CD14-positive monocyte (primary cell): ENCODE results near the gene IL6R. TPM values are rescaled to one million over a fixed set of nuclear protein-coding genes. Genes with fewer than 3 reads are reported as not detected.

Experiments used
- DNase-seq, 3 donors: peaks; one replicate each; pipeline ENCODE4 v3.0.0-alpha.2; 2011 to 2022
- H2AFZ ChIP-seq: 2 replicates; pipeline ENCODE4 v1.6.0; 2012; ENCODE audit warnings: mild to moderate bottlenecking, low read depth, low read length, inconsistent platforms; ENCODE audit not compliant: insufficient read depth, poor library complexity, severe bottlenecking
- H3K27ac ChIP-seq, 2 donors: 1 replicate in 1 of 2; 2 replicates in 1 of 2; pipeline ENCODE4 v1.5.1; 2012 to 2013; ENCODE audit warnings: low read length in 2 of 2, control low read depth in 1 of 2, inconsistent platforms in 1 of 2, low read depth in 1 of 2, mild to moderate bottlenecking in 1 of 2
- H3K27me3 ChIP-seq, 2 donors: one replicate each; pipeline versions ENCODE4 v1.6.0 to v1.6.1; 2011 to 2013; ENCODE audit warnings: low read length in 2 of 2; ENCODE audit not compliant: control insufficient read depth in 2 of 2, insufficient read depth in 2 of 2
- H3K36me3 ChIP-seq, 2 donors: replicated peaks in 1 of 2; 1 replicate in 1 of 2; 2 replicates in 1 of 2; pipeline versions ENCODE4 v1.5.1 to v1.6.1; 2012 to 2013; ENCODE audit warnings: low read length in 2 of 2, control low read depth in 1 of 2, inconsistent platforms in 1 of 2, mild to moderate bottlenecking in 1 of 2; ENCODE audit not compliant: insufficient read depth in 2 of 2, control insufficient read depth in 1 of 2
- H3K4me1 ChIP-seq, 2 donors: 1 replicate in 1 of 2; 2 replicates in 1 of 2; pipeline versions ENCODE4 v1.5.1 to v1.6.1; 2012 to 2013; ENCODE audit warnings: low read length in 2 of 2, control low read depth in 1 of 2, inconsistent platforms in 1 of 2, mild to moderate bottlenecking in 1 of 2, moderate library complexity in 1 of 2; ENCODE audit not compliant: insufficient read depth in 2 of 2, control insufficient read depth in 1 of 2
- H3K4me2 ChIP-seq: replicated peaks from 2 replicates; pipeline ENCODE3; 2012; ENCODE audit warnings: low read length, moderate library complexity, mild to moderate bottlenecking; ENCODE audit not compliant: poor library complexity, severe bottlenecking; ENCODE audit errors: extremely low read depth
- H3K4me3 ChIP-seq, 3 experiments: fragments of 200-600 bp in 1 of 3; sonication (generic) in 1 of 3; replicated peaks in 1 of 3; 1 replicate in 2 of 3; 2 replicates in 1 of 3; pipeline ENCODE4 v1.5.1; 2011 to 2013; ENCODE audit warnings: low read length in 3 of 3, mild to moderate bottlenecking in 3 of 3, control low read depth in 2 of 3, low read depth in 2 of 3, inconsistent platforms in 1 of 3, moderate library complexity in 1 of 3
- H3K79me2 ChIP-seq: 2 replicates; pipeline ENCODE4 v1.6.0; 2012; ENCODE audit warnings: mild to moderate bottlenecking, control low read depth, inconsistent platforms, low read length, moderate library complexity; ENCODE audit not compliant: insufficient read depth
- H3K9ac ChIP-seq: 2 replicates; pipeline ENCODE4 v1.6.0; 2017; ENCODE audit warnings: low read length, mild to moderate bottlenecking; ENCODE audit not compliant: insufficient read depth, poor library complexity, severe bottlenecking
- H3K9me3 ChIP-seq, 2 donors: replicated peaks in 1 of 2; 1 replicate in 1 of 2; 2 replicates in 1 of 2; pipeline versions ENCODE4 v1.5.1 to v1.6.1; 2012 to 2013; ENCODE audit warnings: low read length in 2 of 2, control low read depth in 1 of 2; ENCODE audit not compliant: control insufficient read depth in 1 of 2, insufficient read depth in 1 of 2
- H4K20me1 ChIP-seq: 2 replicates; pipeline ENCODE4 v1.6.0; 2012; ENCODE audit warnings: mild to moderate bottlenecking, low read length, control low read depth, moderate library complexity; ENCODE audit not compliant: insufficient read depth
- H3K27ac Mint-ChIP-seq, 7 donors: one replicate each; pipeline ENCODE4 v1.8.0; 2020; ENCODE audit warnings: mild to moderate bottlenecking in 7 of 7, mixed read lengths in 7 of 7, moderate library complexity in 6 of 7, inconsistent platforms in 2 of 7
- H3K27me3 Mint-ChIP-seq, 3 donors: one replicate each; pipeline ENCODE4 v1.8.0; 2021 to 2022; ENCODE audit warnings: low read depth in 3 of 3, mild to moderate bottlenecking in 3 of 3, mixed read lengths in 3 of 3, moderate library complexity in 3 of 3, inconsistent platforms in 1 of 3
- H3K36me3 Mint-ChIP-seq, 2 donors: one replicate each; pipeline ENCODE4 v1.8.0; 2020; ENCODE audit warnings: mixed read lengths in 2 of 2, inconsistent platforms in 1 of 2, mild to moderate bottlenecking in 1 of 2
- H3K4me1 Mint-ChIP-seq: one replicate; pipeline ENCODE4 v1.8.0; 2020; ENCODE audit warnings: mild to moderate bottlenecking, mixed read lengths
- H3K4me3 Mint-ChIP-seq, 2 donors: one replicate each; pipeline ENCODE4 v1.8.0; 2020; ENCODE audit warnings: mild to moderate bottlenecking in 2 of 2, mixed read lengths in 2 of 2, moderate library complexity in 1 of 2
- H3K9me3 Mint-ChIP-seq, 7 donors: one replicate each; pipeline ENCODE4 v1.8.0; 2020 to 2022; ENCODE audit warnings: mixed read lengths in 7 of 7, mild to moderate bottlenecking in 6 of 7, moderate library complexity in 6 of 7, inconsistent platforms in 2 of 7
- WGBS: methylation state at CpG from one replicate; pipeline ENCODE4 v1.1.5; 2013; ENCODE audit warnings: missing lambda C conversion rate; ENCODE audit not compliant: insufficient coverage; 5-methylcytosine and 5-hydroxymethylcytosine counted together
- intact Hi-C, 2 donors: fragments of 100-400 bp; cut with micrococcal nuclease; formaldehyde crosslinking; loops; one replicate each; pipeline versions ENCODE4 v1.15.0 to v1.15.1; 2023
- polyA plus RNA-seq, 3 donors: library from polyadenylated mRNA; depleted of rRNA in 1 of 3; unstranded in 2 of 3; stranded (reverse) in 1 of 3; fragments of 300-500 nt in 2 of 3; fragments of >200 nt in 1 of 3; fragmentation: Illumina TruSeq in 2 of 3; gene quantifications; 1 replicate in 2 of 3; 2 replicates in 1 of 3; pipeline ENCODE4 v1.2.3, GENCODE V29; 2012 to 2021
- TF ChIP-seq, protein P1 (sequence below): fragments of 200-600 bp; IDR thresholded peaks from one replicate; pipeline ENCODE4 v1.8.0; 2022; ENCODE audit warnings: antibody characterized with exemption, mild to moderate bottlenecking

Gene IL6R
- polyA plus RNA-seq, 3 donors: 56.4 to 81.7 (median 62.1) TPM

DNA sequence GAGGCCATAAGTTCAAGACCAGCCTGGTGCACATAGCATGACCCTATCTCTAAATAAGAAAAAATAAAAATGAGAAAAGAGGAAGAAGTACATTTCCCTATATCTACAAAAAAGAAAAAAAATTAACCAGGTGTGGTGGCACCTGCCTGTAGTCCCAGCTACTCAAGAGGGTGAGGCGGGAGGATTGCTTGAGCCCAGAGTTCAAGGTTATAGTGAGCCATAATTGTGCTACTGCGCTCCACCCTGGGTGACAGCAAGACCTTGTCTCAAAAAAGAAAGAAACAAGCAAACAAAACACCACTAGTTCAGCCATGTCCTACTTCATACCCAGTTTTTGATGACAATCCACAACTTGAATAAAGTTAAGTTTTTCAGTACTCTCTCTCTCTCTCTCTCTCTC is 66.2 kb downstream of the IL6R start:
- WGBS: no CpG with 5 or more reads among the region's 2 CpGs
- intact Hi-C loops: loop anchor here in 1 of 2 donors (10.0 kb wide), 1 partner anchor 137 kb away; no protein-coding TSS in a partner anchor
- H3K4me3 Mint-ChIP-seq: no peak overlapping the region

DNA sequence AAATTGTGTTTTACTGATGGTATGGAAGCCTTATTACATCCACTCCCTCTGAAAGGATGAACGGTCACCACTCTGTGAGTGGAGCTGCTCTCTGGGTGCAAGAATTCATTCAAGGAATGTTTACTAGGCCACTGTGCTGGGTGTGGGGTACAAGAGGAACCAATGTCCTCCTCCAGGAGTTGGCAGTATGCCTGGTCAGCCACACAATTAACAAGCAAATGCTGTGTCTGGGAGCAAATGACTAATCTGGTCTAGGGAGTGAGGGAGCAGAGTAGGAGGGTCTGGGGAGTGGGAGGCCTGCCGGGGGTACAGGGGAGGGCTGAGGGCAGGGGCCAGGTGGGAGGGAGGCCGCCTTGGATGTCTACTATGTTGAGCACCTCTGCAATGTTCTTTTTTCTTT is 69.7 kb downstream of the IL6R start:
- Histone ChIP-seq H3K4me3 (no peak overlapping the region), H2AFZ (no peak overlapping the region), H3K27ac (no peak overlapping the region), H3K4me2 (no peak overlapping the region), H3K9me3 (no peaks in the 10 kb centered on the region), H3K4me1 (peaks cover 14 to 29% of the 10 kb centered on the region in 2 donors), H3K36me3 (no peaks in the 10 kb centered on the region), H3K27me3 (no peaks in the 10 kb centered on the region), H3K79me2 (no peaks in the 10 kb centered on the region), H3K9ac (no peak overlapping the region), H4K20me1 (peaks cover 5% of the 10 kb centered on the region)
- 0% methylated on average over 1 of the region's 3 CpGs for WGBS
- peak overlapping the region in 4 of 7 donors; percentile 57 to 74 (median 62) for H3K27ac Mint-ChIP-seq
- no peak overlapping the region for H3K4me3 Mint-ChIP-seq
- H3K9me3 Mint-ChIP-seq: no peaks in the 10 kb centered on the region
- peaks cover 28% of the 10 kb centered on the region for H3K4me1 Mint-ChIP-seq
- TF ChIP-seq, protein P1, sequence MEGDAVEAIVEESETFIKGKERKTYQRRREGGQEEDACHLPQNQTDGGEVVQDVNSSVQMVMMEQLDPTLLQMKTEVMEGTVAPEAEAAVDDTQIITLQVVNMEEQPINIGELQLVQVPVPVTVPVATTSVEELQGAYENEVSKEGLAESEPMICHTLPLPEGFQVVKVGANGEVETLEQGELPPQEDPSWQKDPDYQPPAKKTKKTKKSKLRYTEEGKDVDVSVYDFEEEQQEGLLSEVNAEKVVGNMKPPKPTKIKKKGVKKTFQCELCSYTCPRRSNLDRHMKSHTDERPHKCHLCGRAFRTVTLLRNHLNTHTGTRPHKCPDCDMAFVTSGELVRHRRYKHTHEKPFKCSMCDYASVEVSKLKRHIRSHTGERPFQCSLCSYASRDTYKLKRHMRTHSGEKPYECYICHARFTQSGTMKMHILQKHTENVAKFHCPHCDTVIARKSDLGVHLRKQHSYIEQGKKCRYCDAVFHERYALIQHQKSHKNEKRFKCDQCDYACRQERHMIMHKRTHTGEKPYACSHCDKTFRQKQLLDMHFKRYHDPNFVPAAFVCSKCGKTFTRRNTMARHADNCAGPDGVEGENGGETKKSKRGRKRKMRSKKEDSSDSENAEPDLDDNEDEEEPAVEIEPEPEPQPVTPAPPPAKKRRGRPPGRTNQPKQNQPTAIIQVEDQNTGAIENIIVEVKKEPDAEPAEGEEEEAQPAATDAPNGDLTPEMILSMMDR: no peak
- peaks cover 0 to 3% (median 0%) of the 10 kb centered on the region in 3 donors for H3K27me3 Mint-ChIP-seq
- H3K36me3 Mint-ChIP-seq: peaks cover 0 to under 1% of the 10 kb centered on the region in 2 donors
- intact Hi-C loops: loop anchor here (5.0 to 10.0 kb wide), 3 partner anchors 33 to 140 kb away; partner anchors contain the start of gene IL6R (in 1 of the 2)
- DNase-seq: peak in 2 of 3 donors; percentile 54 to 59

More for the DNA sequence above, 66.2 kb downstream of the IL6R start:
- Mint-ChIP-seq H3K9me3 (no peaks in the 10 kb centered on the region), H3K4me1 (peaks cover 18% of the 10 kb centered on the region), H3K27me3 (peaks cover 0 to 3% (median 0%) of the 10 kb centered on the region in 3 donors), H3K27ac (peak overlapping the region in 1 of 7 donors; percentile 69), H3K36me3 (peaks cover 22 to 34% of the 10 kb centered on the region in 2 donors)
- DNase-seq: no peak
- Histone ChIP-seq H3K9ac (no peak overlapping the region), H3K4me1 (peaks cover 10 to 16% of the 10 kb centered on the region in 2 donors), H4K20me1 (peaks cover 38% of the 10 kb centered on the region), H3K4me2 (no peak overlapping the region), H3K36me3 (peaks cover 6 to 28% of the 10 kb centered on the region in 2 donors), H3K27ac (no peak overlapping the region), H3K27me3 (no peaks in the 10 kb centered on the region), H3K79me2 (peaks cover 10% of the 10 kb centered on the region), H2AFZ (no peak overlapping the region), H3K4me3 (no peak overlapping the region), H3K9me3 (no peaks in the 10 kb centered on the region)
- TF ChIP-seq, protein P1: no peak
